OCI-LY1 (cell line): ENCODE data around the gene MAMDC2.

ENCODE experiments used
- CTCF ChIP-seq: fragments of 200-600 bp; sonication (generic), shearing (Covaris generic); IDR thresholded peaks from 2 replicates; pipeline ENCODE4 v1.5.1; 2017; ENCODE audit warnings: mild to moderate bottlenecking, antibody characterized with exemption, low read length, moderate library complexity, mixed read lengths
- EZH2 ChIP-seq: fragments of 200-600 bp; sonication (generic), shearing (Covaris generic); IDR thresholded peaks from 2 replicates; pipeline ENCODE4 v1.8.0; 2017; ENCODE audit warnings: borderline replicate concordance, mixed run types, mild to moderate bottlenecking, antibody characterized with exemption, low read length, moderate library complexity, mixed read lengths

GRCh38 chr9:70007831-70008230 lies 35.8 kb upstream of the MAMDC2 start:
- TF ChIP-seq CTCF (no peak), EZH2 (no peak)
